ENCODE data around the gene TBC1D22A. TPM values are rescaled to one million over a fixed set of nuclear protein-coding genes. Genes with fewer than 3 reads are reported as not detected.

TBC1D22A gene
- total RNA-seq, 4 donors from 2014 or later = 42.6 to 70.4 (median 55.1) TPM

DNA sequence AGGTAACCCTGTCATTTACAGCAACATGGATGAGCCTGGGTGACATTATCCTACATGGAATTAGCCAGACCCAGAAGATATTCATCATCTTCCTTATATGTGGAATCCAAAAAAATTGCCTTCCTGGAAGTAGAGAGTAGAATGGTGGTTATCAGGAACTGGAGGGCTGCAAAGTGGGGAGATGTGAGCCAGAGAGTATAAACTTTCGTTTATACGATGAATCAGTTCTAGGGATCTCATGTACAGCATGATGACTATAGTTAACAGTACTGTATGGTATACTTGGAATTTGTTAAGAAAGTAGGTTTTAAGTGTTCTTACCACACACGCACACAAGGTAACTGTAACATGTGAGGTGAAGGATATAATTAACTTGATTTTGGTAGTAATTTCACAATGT lies 79.1 kb downstream of the TBC1D22A start:
- Histone ChIP-seq H3K27me3 (no peaks in the 10 kb centered on the region), H3K27ac (no peak overlapping the region), H3K36me3 (no peaks in the 10 kb centered on the region), H3K4me3 (no peak overlapping the region), H3K9me3 (no peaks in the 10 kb centered on the region), H3K4me1 (no peaks in the 10 kb centered on the region)
- DNase-seq = no peak
- TF ChIP-seq, protein P1, sequence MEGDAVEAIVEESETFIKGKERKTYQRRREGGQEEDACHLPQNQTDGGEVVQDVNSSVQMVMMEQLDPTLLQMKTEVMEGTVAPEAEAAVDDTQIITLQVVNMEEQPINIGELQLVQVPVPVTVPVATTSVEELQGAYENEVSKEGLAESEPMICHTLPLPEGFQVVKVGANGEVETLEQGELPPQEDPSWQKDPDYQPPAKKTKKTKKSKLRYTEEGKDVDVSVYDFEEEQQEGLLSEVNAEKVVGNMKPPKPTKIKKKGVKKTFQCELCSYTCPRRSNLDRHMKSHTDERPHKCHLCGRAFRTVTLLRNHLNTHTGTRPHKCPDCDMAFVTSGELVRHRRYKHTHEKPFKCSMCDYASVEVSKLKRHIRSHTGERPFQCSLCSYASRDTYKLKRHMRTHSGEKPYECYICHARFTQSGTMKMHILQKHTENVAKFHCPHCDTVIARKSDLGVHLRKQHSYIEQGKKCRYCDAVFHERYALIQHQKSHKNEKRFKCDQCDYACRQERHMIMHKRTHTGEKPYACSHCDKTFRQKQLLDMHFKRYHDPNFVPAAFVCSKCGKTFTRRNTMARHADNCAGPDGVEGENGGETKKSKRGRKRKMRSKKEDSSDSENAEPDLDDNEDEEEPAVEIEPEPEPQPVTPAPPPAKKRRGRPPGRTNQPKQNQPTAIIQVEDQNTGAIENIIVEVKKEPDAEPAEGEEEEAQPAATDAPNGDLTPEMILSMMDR (IDR thresholded peaks at IDR 0.05) = no peak
- no peak for TF ChIP-seq POLR2A (IDR thresholded peaks at IDR 0.05)

DNA sequence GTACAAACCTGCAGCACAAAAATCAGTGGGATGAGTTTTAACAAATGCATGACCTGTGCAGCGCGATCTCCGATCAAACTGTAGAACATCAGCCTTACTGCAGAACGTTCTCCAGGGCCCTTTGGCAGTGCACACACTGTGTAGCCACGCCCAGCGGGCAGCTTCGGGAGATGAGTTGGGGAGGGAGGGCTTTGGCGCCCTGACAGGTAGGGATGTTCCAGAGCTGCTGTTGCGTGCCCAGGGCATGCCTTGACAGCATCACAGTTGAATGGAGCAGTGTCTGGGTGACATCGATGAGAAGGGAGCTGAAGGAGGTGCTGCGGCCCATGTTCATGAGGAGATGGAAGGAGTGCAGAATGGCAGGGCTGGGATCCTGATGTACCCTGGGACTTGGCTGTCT lies 80.2 kb downstream of the TBC1D22A start:
- H3K36me3 ChIP-seq = peaks cover 0 to 4% (median 0%) of the 10 kb centered on the region in 3 donors
- TF ChIP-seq, protein P1 (IDR thresholded peaks at IDR 0.05) = no peak
- TF ChIP-seq POLR2A (IDR thresholded peaks at IDR 0.05) = no peak
- H3K4me3 ChIP-seq = no peak overlapping the region
- no peaks in the 10 kb centered on the region for H3K9me3 ChIP-seq
- H3K27me3 ChIP-seq = no peaks in the 10 kb centered on the region
- H3K4me1 ChIP-seq = no peaks in the 10 kb centered on the region
- no peak overlapping the region for H3K27ac ChIP-seq
- DNase-seq = peak in 1 of 3 donors; percentile 34

DNA sequence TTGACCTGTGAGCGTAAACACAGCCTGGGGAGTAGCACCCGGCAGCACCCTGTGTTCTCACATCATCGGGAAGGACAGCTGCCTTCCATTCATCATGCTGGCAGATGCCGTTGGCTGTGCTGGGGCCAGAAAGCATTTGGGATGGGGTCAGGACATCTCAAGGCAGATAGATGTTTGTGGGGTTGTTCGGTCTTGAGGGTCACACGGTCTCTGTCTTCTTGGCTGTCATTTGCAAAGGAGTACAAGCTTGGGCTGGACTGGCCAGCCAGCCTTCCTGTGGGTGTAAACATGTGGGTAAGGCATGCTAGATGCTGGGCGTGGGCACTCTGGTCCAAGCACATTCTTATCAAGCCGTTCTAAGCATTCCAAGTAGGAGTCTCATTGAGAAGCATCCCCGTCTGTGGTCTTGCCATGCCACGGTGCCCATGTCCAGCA lies 81.4 kb downstream of the TBC1D22A start:
- no peak for TF ChIP-seq POLR2A (IDR thresholded peaks at IDR 0.05)
- TF ChIP-seq, protein P1 (IDR thresholded peaks at IDR 0.05) = no peak
- Histone ChIP-seq H3K9me3 (no peaks in the 10 kb centered on the region), H3K27ac (no peak overlapping the region), H3K27me3 (no peaks in the 10 kb centered on the region), H3K4me1 (no peaks in the 10 kb centered on the region), H3K36me3 (peaks cover 0 to 5% (median 0%) of the 10 kb centered on the region in 3 donors), H3K4me3 (no peak overlapping the region)
- DNase-seq = peak in 1 of 3 donors; percentile 28

DNA sequence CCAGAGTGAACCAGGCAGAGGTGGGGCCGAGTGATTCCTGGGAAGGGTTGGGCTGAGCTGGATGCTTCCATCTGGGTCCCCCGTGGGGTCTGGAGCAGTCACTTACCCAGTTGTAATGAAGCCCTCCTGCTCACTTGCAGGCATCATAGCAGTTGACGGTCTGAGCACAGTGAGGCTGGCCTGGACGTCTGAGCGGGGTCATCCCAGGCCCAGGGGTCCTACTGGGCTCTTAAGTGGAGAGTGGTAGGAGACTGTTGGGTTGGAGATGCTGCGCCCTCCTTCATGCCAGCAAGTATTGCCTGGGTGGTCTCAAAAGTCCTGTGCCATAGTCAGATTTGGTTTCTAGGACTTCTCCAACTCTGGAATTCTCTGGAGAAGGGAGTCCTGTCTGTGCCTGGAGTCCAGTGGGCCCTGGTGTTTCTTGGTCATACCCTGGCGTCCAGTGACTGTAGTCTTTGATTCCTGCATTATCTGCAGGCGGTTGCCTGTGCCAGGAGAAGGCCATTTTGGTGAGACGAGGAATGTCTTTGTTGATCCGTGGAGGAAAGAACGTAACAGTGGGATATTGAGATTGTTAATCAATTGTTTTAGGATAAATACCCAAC lies 82.3 kb downstream of the TBC1D22A start:
- peak in 1 of 3 donors; percentile 39 for DNase-seq
- no peaks in the 10 kb centered on the region for H3K9me3 ChIP-seq
- H3K27me3 ChIP-seq = no peaks in the 10 kb centered on the region
- H3K27ac ChIP-seq = no peak overlapping the region
- TF ChIP-seq, protein P1 (IDR thresholded peaks at IDR 0.05) = no peak
- no peak for TF ChIP-seq POLR2A (IDR thresholded peaks at IDR 0.05)
- H3K4me1 ChIP-seq = no peaks in the 10 kb centered on the region
- no peak overlapping the region for H3K4me3 ChIP-seq
- H3K36me3 ChIP-seq = peaks cover 0 to 14% (median 0%) of the 10 kb centered on the region in 3 donors

DNA sequence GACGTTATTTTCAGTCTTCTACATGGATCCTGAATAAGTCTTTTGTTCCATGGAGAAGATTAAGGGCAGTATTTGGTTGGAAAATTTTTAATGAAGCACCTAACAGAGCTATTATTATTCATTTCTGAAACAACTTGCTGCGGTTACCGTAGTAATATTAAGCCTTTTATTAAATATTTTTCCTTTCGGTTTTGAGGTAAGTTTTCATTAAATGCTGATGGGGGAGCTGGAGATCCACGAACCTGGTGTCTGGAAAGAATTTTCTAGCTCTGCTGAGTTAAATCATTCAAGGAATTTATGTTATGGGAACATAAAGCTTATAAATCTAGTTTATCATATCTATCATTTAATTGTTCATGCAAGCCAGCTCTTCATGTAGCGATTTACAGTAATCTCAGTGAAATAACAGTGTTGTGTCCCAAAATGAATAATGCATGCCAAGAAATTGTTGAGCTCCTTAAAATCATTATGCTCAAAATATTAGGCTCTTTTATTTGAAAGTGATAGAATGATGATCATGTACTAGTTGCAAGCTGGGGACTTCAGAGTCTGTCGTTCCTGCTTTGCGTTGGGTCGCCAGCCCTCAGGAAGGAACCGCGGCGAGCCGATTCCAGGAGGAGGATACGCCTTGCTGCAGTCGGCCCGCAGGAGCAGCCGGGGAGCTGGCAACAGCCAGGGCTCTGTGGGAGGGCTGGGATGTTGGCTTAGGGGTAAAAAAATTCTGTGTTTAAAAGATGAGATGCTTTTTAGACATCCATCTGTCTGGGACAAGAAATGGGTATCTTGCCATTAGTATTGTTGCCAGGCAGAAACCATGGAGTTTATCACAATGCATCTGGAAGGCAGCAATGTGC lies 83.1 kb downstream of the TBC1D22A start:
- TF ChIP-seq POLR2A (IDR thresholded peaks at IDR 0.05) = no peak
- TF ChIP-seq, protein P1 (IDR thresholded peaks at IDR 0.05) = peak in 3 of 6 experiments; percentile 38 to 39 (median 39)
- Histone ChIP-seq H3K36me3 (peaks cover 0 to 14% (median 0%) of the 10 kb centered on the region in 3 donors), H3K4me3 (peak overlapping the region in 1 of 4 donors; percentile 14), H3K9me3 (no peaks in the 10 kb centered on the region), H3K27ac (no peak overlapping the region), H3K4me1 (no peaks in the 10 kb centered on the region), H3K27me3 (no peaks in the 10 kb centered on the region)
- peak in 1 of 3 donors; percentile 36 for DNase-seq

Measured in Peyer's patch (tissue), 4 donors.